ENCODE measurements around the gene SLC39A13.

- no peak for TF ChIP-seq EZH2phosphoT487 (IDR thresholded peaks at IDR 0.05; ENCODE audit: insufficient read depth, low read depth)
- TF ChIP-seq EZH2 (IDR thresholded peaks at IDR 0.05; ENCODE audit: insufficient read depth, poor library complexity, severe bottlenecking), result no peak
Measured at GRCh38 chr11:47395223-47396048, 13.0 kb upstream of the SLC39A13 start.

Measured in GM23248 (cell line).